GM19452 (cell line): ENCODE data around the gene SLC16A13.

ENCODE experiments used
- ATAC-seq: cut with Tn5 transposase; IDR thresholded peaks from one replicate; pipeline ENCODE4 v1.9.1; 2021; ENCODE audit not compliant: unreplicated experiment

Gene SLC16A13

DNA sequence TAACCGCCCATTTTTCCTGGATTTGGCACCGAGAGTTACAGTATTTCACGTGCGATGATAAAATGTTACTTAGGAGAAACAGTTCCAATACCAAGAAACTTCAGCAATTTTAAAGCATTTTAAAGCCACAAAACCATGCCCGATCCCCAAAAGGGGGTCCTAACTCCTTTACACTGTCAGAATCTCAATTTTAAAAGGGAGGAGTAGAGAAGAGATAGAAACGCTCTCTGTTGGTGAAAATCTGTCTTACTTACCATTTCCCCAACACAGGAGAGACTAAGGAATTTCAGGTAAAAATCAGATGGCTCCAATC is 23.9 kb upstream of the SLC16A13 start:
- no peak for ATAC-seq

DNA sequence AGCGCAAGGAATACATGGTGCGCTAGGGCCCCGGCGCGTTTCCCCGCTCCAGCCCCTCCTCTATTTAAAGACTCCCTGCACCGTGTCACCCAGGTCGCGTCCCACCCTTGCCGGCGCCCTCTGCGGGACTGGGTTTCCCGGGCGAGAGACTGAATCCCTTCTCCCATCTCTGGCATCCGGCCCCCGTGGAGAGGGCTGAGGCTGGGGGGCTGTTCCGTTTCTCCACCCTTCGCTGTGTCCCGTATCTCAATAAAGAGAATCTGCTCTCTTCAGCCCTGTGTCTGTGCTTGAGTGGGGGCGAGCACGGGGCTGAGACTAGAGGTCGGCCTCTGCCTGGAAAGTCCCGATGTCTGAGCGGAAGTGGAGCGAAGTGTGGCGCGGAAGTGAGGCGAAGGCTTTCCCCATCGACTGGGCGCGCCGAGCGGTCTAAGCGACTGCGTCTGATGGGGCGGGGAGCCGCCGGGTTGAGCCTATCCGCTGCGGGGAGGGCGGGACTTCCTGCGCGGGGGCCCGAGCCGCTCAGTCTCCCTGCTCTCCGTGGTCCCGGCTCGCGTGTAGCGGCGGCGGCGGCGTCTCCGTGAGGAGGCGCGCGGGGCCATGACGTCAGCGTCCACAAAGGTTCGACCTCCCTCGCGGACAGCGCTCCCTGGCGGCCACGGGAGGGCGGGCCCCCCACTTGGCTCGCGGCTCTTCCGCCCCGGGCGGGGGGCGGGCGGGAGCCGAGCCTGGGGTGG is 21.4 kb upstream of the SLC16A13 start:
- ATAC-seq = peak; percentile 80

GRCh38 chr17:7014995-7015958 is 20.5 kb upstream of the SLC16A13 start:
- ATAC-seq = peak; percentile 16

DNA sequence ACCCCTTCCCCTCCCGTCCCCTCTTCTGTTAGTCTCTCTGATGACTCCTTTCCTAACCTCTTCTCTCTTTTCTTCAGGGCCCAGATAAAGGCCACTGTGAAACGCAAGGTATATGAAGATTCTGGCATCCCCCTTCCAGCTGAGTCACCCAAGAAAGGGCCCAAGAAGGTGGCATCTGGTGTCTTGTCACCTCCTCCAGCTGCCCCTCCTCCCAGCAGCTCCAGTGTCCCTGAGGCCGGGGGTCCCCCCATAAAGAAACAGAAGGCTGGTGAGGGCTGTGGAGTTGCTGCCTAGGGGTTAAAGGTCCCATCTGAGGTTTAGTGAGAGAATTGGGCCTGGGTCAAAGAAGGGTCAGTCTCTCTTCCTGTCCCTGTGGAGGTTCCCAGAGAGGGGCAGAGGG is 19.4 kb upstream of the SLC16A13 start:
- no peak for ATAC-seq

DNA sequence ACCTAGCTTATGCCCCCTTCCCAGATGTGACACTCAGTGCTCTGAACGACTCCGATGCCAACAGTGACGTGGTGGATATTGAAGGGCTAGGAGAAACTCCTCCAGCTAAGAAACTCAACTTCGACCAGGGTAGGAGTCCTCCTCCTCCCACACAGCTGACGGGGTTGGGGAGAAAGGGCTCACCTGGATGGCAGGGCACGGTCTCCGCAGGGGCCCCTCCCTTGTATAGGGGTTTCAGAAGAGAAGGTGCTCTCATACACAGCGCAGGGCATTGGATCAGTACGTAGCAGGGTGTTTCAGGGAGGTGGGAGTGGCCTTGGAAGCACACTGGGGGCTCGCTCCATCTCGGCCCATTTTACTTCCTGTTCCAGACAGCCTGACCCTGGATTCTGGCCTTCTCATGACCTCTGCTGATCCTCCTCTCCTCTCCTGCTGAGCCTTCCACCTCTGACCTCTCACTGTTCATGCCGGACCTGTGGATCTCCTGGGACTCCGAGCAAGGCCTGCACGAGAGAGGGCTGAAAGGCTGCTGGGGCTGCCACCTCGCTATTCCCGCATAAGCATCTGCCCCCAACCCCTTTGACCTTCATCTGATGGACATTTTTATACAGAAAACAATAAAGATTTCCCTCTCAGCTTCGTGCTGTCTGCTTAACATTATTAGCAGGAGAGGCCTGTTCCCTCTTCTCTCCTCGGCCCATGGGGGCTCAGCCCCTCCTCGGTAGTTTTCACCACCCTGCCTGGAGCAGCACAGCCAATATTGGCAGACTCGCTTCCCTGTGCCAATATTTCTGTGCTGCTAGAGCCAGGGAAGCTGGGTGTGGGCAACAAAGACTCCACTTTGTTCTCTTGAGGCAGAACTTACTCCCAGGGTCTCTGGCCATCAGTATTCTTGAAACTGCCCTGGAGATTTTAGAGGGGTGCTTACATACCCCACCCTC is 18.7 kb upstream of the SLC16A13 start:
- ATAC-seq = no peak

GRCh38 chr17:7017827-7018200 is 18.0 kb upstream of the SLC16A13 start:
- ATAC-seq = no peak

- ATAC-seq = no peak
Measured at GRCh38 chr17:7018331-7018964, 17.4 kb upstream of the SLC16A13 start.

GRCh38 chr17:7019367-7019766 is 16.4 kb upstream of the SLC16A13 start:
- ATAC-seq = no peak

GRCh38 chr17:7019839-7020519 is 15.8 kb upstream of the SLC16A13 start:
- no peak for ATAC-seq

- ATAC-seq = no peak
Measured at GRCh38 chr17:7020894-7021664, 14.7 kb upstream of the SLC16A13 start.

DNA sequence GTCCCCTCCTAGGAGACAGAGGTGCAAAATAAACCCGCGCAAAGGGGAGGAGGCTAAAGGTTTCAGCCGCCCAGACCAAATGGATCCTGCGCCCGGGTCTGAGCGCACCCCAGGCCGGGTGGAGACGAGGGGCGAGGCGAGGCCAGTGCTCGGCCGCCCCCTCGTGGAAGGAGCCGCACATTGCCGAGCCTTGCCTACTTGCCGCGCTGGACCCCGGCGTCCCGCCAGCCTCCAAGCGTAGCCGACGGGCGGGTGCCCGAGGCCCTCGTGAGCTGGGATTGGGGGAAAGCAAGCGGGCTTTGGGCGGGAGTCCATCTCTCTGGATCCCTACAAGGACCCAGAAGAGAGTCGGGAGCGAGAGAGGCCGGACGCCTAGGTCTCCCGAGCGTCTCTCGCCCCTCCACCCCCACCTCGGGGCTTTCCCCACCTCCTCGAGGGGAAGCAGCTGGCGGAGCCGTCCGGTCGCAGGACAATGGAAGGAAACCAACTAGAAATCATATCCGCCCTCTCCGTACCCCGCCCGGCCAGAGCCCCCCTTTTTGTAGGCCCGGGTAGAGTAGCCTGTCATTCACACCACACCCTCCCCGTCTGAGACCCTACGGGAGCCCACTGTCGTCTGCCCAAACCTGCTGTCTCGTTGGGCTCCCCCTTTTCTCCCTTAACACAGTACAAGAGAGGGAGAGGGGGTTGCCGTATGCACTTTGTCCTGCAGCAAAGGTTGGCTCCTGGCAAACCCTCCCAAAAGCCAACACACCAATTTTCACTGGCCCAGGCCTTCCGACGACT is 13.6 kb upstream of the SLC16A13 start:
- ATAC-seq = peak; percentile 78

DNA sequence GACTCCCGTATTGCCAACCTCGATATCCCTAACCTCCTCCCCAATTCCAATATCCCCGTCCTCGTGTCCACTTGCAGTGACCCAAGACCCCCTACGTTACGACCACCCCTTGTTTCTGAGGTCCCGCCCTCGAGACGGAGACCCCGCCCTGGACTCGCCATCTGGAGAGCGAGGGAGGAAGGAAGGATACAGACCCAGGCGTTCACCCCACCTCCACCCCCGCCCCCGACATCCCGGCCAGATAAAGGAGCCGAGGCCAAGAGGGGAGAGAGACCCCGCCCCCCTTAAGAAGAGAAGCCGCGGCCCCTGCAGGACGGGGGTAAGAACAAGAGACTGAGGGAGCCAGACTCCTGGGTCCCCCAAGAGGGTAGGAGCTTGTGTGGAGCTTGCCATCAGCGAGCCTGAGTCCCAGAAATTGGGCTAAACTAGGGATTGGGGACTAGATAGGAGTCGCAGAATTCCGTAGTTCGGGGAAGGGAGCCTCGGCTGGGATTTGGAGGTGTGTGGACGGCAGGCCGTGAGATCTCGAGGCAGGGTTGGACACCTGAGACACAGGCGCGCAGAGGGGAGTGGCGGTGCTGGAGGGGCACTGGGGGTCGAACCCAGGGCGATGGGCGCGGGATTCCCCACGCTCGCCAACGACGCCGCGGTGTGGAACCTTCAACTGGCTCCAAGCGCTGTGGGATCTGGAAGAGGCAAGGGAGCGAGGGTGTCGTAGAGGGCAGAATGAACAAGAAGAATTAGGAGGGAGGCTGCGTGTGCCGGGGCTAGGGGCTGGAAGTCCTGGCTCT is 12.8 kb upstream of the SLC16A13 start, which contains the start of gene BCL6B:
Gene BCL6B (plus strand): TSS at position 270 of the 791 bp plus-strand sequence. CDS start 622 bp downstream, outside the sequence.
- no peak for ATAC-seq

DNA sequence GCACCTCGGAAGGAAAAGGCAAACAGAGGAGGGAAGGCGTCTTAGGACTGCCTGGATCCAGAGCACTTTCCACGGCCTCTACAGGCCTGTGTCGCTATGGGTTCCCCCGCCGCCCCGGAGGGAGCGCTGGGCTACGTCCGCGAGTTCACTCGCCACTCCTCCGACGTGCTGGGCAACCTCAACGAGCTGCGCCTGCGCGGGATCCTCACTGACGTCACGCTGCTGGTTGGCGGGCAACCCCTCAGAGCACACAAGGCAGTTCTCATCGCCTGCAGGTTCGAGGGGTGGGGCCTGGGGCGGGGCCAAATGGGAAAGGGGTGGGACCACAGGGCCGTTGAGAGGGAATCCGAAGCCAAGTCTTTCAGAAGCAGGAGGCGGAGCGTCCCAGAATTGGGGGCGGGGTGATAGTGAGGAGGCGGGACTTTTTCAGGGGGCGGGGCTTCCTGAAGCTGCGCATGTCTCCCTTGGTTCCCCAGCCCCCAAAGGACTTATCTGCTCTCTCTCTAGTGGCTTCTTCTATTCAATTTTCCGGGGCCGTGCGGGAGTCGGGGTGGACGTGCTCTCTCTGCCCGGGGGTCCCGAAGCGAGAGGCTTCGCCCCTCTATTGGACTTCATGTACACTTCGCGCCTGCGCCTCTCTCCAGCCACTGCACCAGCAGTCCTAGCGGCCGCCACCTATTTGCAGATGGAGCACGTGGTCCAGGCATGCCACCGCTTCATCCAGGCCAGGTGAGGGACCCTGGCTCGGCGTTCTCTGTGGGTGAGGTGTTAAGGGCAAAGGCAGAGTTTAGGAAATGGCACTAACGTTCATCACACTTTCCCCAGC is 12.0 kb upstream of the SLC16A13 start:
- ATAC-seq = no peak

GRCh38 chr17:7024402-7024785 is 11.4 kb upstream of the SLC16A13 start:
- no peak for ATAC-seq

GRCh38 chr17:7025245-7025644 is 10.6 kb upstream of the SLC16A13 start:
- ATAC-seq = no peak

- ATAC-seq = no peak
Measured at GRCh38 chr17:7026471-7027115, 9.2 kb upstream of the SLC16A13 start.
